HG03442 (cell line): ENCODE measurements around the gene TM7SF3.

ENCODE experiments used
- ATAC-seq: cut with Tn5 transposase; IDR thresholded peaks from one replicate; pipeline ENCODE4 v1.9.1; 2021; ENCODE audit warnings: mild to moderate bottlenecking, moderate library complexity; ENCODE audit not compliant: unreplicated experiment

The TM7SF3 gene

DNA sequence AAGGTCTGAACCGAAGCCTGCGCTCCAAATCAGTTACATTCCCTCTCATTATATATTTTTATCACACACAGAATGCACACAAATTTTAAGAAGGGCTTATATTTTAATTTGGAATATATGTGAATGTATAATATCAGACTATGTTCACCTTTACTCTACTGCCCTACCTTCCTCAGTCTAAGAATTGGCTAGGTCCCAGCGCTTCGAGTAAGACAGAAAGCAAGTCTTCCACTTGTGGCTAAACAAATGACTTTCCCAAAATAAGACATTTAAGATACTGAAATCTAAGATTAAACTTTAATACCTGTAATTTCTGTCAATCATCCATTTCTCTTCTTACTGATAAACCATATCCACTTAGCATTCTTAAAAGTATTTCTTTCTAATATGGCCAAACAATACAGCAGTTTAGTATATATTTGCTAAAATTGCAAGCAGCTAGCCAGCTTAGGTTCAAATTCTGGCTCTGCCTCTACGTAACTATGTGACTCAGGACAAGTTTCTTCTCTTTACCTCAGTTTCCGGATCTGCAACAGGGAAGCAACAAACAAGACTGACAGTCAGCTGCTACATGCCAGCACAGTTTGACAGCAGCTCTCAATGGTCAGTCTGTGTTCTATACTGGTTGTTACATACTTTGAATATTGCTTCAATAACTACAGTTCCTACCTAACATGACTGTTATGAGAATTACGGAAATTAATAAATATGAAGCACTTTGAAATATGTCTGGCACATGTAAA lies 78.4 kb downstream of the TM7SF3 start:
- no peak for ATAC-seq

DNA sequence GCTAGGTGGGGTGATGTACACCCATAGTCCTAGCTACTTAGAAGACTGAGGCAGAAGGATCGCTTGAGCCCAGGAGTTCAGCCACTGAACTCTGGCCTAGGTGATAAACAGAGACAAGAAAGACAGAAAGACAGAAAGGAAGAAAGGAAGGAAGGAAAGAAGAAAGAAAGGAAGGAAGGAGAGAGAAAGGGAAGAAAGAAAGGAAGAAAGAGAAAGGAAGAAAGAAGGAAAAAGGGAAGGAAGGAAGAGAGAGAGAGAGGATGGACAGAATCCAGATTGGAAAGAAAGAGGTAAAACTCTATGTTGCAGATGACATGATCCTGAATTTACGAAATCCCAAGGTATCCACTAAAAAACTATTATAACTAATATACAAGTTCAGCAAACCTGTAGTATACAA lies 84.6 kb downstream of the TM7SF3 start:
- ATAC-seq, result no peak

GRCh38 chr12:26928661-26929060 lies 85.5 kb downstream of the TM7SF3 start:
- no peak for ATAC-seq
